Activated B cell treated with CpG ODN at 0.5 μM for 24 hours (primary cell): ENCODE results near the gene NUDT3. TPM values are rescaled to one million over a fixed set of nuclear protein-coding genes. Genes with fewer than 3 reads are reported as not detected.

Source experiments
- ATAC-seq: fragments of 200-7000 bp; cut with Tn5 transposase; one replicate; pipeline ENCODE4 v1.10.0; 2021; ENCODE audit warnings: low read depth, mild to moderate bottlenecking, moderate library complexity
- CTCF ChIA-PET: fragments of 350-600 bp; sonication (Branson Sonifier 250); formaldehyde crosslinking; loops from one replicate; lab custom pipeline; 2021; ENCODE audit warnings: antibody characterized with exemption; lab: Charles Lee
- POLR2A ChIA-PET: fragments of 350-600 bp; sonication (Branson Sonifier 250); formaldehyde crosslinking; loops from one replicate; lab custom pipeline; 2021; ENCODE audit warnings: antibody characterized with exemption; lab: Charles Lee
- DNase-seq: peaks from one replicate; pipeline ENCODE4 v3.0.0; 2022
- H3K27ac Mint-ChIP-seq: one replicate; pipeline ENCODE4 v1.8.0; 2020; ENCODE audit warnings: mixed read lengths
- H3K27me3 Mint-ChIP-seq: one replicate; pipeline ENCODE4 v1.8.0; 2021; ENCODE audit warnings: mixed read lengths
- H3K36me3 Mint-ChIP-seq: one replicate; pipeline ENCODE4 v1.8.0; 2021; ENCODE audit warnings: low read depth, mixed read lengths
- H3K4me1 Mint-ChIP-seq: one replicate; pipeline ENCODE4 v1.8.0; 2021; ENCODE audit warnings: mixed read lengths
- H3K4me3 Mint-ChIP-seq: one replicate; pipeline ENCODE4 v1.8.0; 2020; ENCODE audit warnings: mild to moderate bottlenecking, mixed read lengths
- H3K9me3 Mint-ChIP-seq: one replicate; pipeline ENCODE4 v1.8.0; 2020; ENCODE audit warnings: mixed read lengths
- CTCF ChIP-seq: fragments of 200-600 bp; IDR thresholded peaks from one replicate; pipeline ENCODE4 v1.8.0; 2022; ENCODE audit warnings: antibody characterized with exemption, mild to moderate bottlenecking
- intact Hi-C: fragments of 100-400 bp; cut with micrococcal nuclease; formaldehyde crosslinking; loops from one replicate; pipeline ENCODE4 v1.15.1; 2024
- total RNA-seq: library from RNA; stranded (reverse); gene quantifications from 2 replicates; pipeline ENCODE4 v1.2.3, GENCODE V29; 2022

Gene NUDT3
- total RNA-seq, 1 donor from 2014 or later = 27.0 TPM

GRCh38 chr6:34352305-34352937 is 40.0 kb downstream of the NUDT3 start:
- Mint-ChIP-seq H3K4me1 (peaks cover 37% of the 10 kb centered on the region), H3K4me3 (no peak overlapping the region), H3K27me3 (no peaks in the 10 kb centered on the region), H3K9me3 (no peaks in the 10 kb centered on the region), H3K27ac (peak overlapping the region; percentile 20), H3K36me3 (no peaks in the 10 kb centered on the region)
- no peak for TF ChIP-seq CTCF
- intact Hi-C loops = loop anchor here (5.0 kb wide), 1 partner anchor 190 kb away; no protein-coding TSS in a partner anchor
- ChIA-PET POLR2A (interaction anchor here (0.6 kb wide), 1 partner anchor 27 kb away, joined by 3 read pairs; no protein-coding TSS in a partner anchor), CTCF (no interaction called here)
- ATAC-seq (no peak), DNase-seq (no peak)

- DNase-seq = no peak
- peaks cover 47% of the 10 kb centered on the region for H3K4me1 Mint-ChIP-seq
- H3K4me3 Mint-ChIP-seq = no peak overlapping the region
- no peaks in the 10 kb centered on the region for H3K27me3 Mint-ChIP-seq
- H3K36me3 Mint-ChIP-seq = no peaks in the 10 kb centered on the region
- CTCF ChIA-PET = interaction anchor here (0.8 kb wide), 1 partner anchor 102 kb away, joined by 3 read pairs; no protein-coding TSS in a partner anchor
- no peak for TF ChIP-seq CTCF
- H3K27ac Mint-ChIP-seq = no peak overlapping the region
- intact Hi-C loops = loop anchor here (5.0 kb wide), 1 partner anchor 189 kb away; no protein-coding TSS in a partner anchor
- no peak for ATAC-seq
- no peaks in the 10 kb centered on the region for H3K9me3 Mint-ChIP-seq
- POLR2A ChIA-PET = no interaction called here
Measured at GRCh38 chr6:34350934-34351217, 41.6 kb downstream of the NUDT3 start.

GRCh38 chr6:34350137-34350933 is 42.1 kb downstream of the NUDT3 start:
- intact Hi-C loops = loop anchor here (5.0 kb wide), 1 partner anchor 188 kb away; no protein-coding TSS in a partner anchor
- Mint-ChIP-seq H3K36me3 (no peaks in the 10 kb centered on the region), H3K9me3 (no peaks in the 10 kb centered on the region), H3K27ac (no peak overlapping the region), H3K27me3 (no peaks in the 10 kb centered on the region), H3K4me3 (no peak overlapping the region), H3K4me1 (peaks cover 48% of the 10 kb centered on the region)
- DNase-seq = no peak
- TF ChIP-seq CTCF = no peak
- no peak for ATAC-seq
- POLR2A ChIA-PET = no interaction called here
- CTCF ChIA-PET = interaction anchor here (0.8 kb wide), 1 partner anchor 101 kb away, joined by 3 read pairs; no protein-coding TSS in a partner anchor

- DNase-seq (no peak), ATAC-seq (no peak)
- H3K36me3 Mint-ChIP-seq = no peaks in the 10 kb centered on the region
- H3K4me1 Mint-ChIP-seq = peaks cover 55% of the 10 kb centered on the region
- intact Hi-C loops = no loop called here
- ChIA-PET CTCF (no interaction called here), POLR2A (no interaction called here)
- no peaks in the 10 kb centered on the region for H3K9me3 Mint-ChIP-seq
- H3K27me3 Mint-ChIP-seq = no peaks in the 10 kb centered on the region
- TF ChIP-seq CTCF = no peak
- H3K4me3 Mint-ChIP-seq = no peak overlapping the region
- H3K27ac Mint-ChIP-seq = peak overlapping the region; percentile 46
Measured at GRCh38 chr6:34349211-34349610, 43.3 kb downstream of the NUDT3 start.

GRCh38 chr6:34347303-34347702 is 45.2 kb downstream of the NUDT3 start:
- ChIA-PET POLR2A (interaction anchor here (0.7 kb wide), 1 partner anchor 779 kb away, joined by 4 read pairs; no protein-coding TSS in a partner anchor), CTCF (no interaction called here)
- intact Hi-C loops = loop anchor here (2.0 kb wide), 2 partner anchors 15 to 45 kb away; partner anchors contain the start of gene NUDT3
- Mint-ChIP-seq H3K27me3 (no peaks in the 10 kb centered on the region), H3K27ac (peak overlapping the region; percentile 79), H3K4me3 (no peak overlapping the region), H3K4me1 (peaks cover 59% of the 10 kb centered on the region), H3K9me3 (no peaks in the 10 kb centered on the region), H3K36me3 (peaks cover 4% of the 10 kb centered on the region)
- no peak for TF ChIP-seq CTCF
- no peak for ATAC-seq
- DNase-seq = no peak
